T-cell (primary cell): ENCODE results near the gene CYP8B1. TPM values are rescaled to one million over a fixed set of nuclear protein-coding genes. Genes with fewer than 3 reads are reported as not detected.

Source experiments
- ATAC-seq, 4 experiments: fragments of 200-7000 bp in 3 of 4; fragments of 150-1000 bp in 1 of 4; cut with Tn5 transposase; replicated peaks in 1 of 4; 1 replicate in 3 of 4; 2 replicates in 1 of 4; pipeline ENCODE4 v1.10.0; 2021; ENCODE audit warnings: moderate library complexity in 3 of 4, mild to moderate bottlenecking in 2 of 4, moderate number of reproducible peaks in 1 of 4
- CTCF ChIA-PET, 2 donors: fragments of 300-600 bp; sonication (Branson Sonifier 250); formaldehyde crosslinking; loops; one replicate each; lab custom pipeline; 2022; ENCODE audit warnings: antibody characterized with exemption in 2 of 2; lab: Charles Lee
- POLR2A ChIA-PET, 2 donors: fragments of 300-600 bp; sonication (Branson Sonifier 250); formaldehyde crosslinking; loops; one replicate each; lab custom pipeline; 2022; ENCODE audit warnings: antibody characterized with exemption in 2 of 2; lab: Charles Lee
- DNase-seq, 35 experiments: peaks; one replicate each; pipeline versions ENCODE4 v3.0.0 to v3.0.0-alpha.2; 2013 to 2023
- H3K27ac ChIP-seq: one replicate; pipeline ENCODE4 v1.5.1; 2013; ENCODE audit warnings: low read length
- H3K27me3 ChIP-seq, 2 experiments: replicated peaks in 1 of 2; 1 replicate in 1 of 2; 2 replicates in 1 of 2; pipeline versions ENCODE4 v1.6.1 to v1.7.0; 2013; ENCODE audit warnings: low read length in 1 of 2, mixed read lengths in 1 of 2; ENCODE audit not compliant: control insufficient read depth in 2 of 2, insufficient read depth in 2 of 2; ENCODE audit errors: extremely low read depth in 1 of 2
- H3K36me3 ChIP-seq, 2 donors: 1 replicate in 1 of 2; 2 replicates in 1 of 2; pipeline versions ENCODE4 v1.6.1 to v1.7.0; 2013; ENCODE audit warnings: low read length in 1 of 2; ENCODE audit not compliant: control insufficient read depth in 2 of 2, insufficient read depth in 1 of 2; ENCODE audit errors: extremely low read depth in 1 of 2
- H3K4me1 ChIP-seq, 2 experiments: 1 replicate in 1 of 2; 2 replicates in 1 of 2; pipeline versions ENCODE4 v1.6.1 to v1.7.0; 2013; ENCODE audit warnings: low read length in 2 of 2, mixed read lengths in 1 of 2; ENCODE audit not compliant: insufficient read depth in 2 of 2, control insufficient read depth in 1 of 2; ENCODE audit errors: extremely low read depth in 1 of 2
- H3K4me3 ChIP-seq, 2 donors: 1 replicate in 1 of 2; 2 replicates in 1 of 2; pipeline versions ENCODE4 v1.5.1 to v1.7.0; 2013; ENCODE audit warnings: mild to moderate bottlenecking in 2 of 2, low read length in 1 of 2, moderate library complexity in 1 of 2; ENCODE audit not compliant: control insufficient read depth in 1 of 2; ENCODE audit errors: extremely low read depth in 1 of 2
- H3K9me3 ChIP-seq: 2 replicates; pipeline ENCODE4 v1.7.0; 2013
- H3K27ac Mint-ChIP-seq, 2 donors: one replicate each; pipeline ENCODE4 v1.8.0; 2020 to 2021; ENCODE audit warnings: mild to moderate bottlenecking in 2 of 2, mixed read lengths in 2 of 2
- H3K27me3 Mint-ChIP-seq, 2 donors: one replicate each; pipeline ENCODE4 v1.8.0; 2021 to 2022; ENCODE audit warnings: mixed read lengths in 2 of 2
- H3K36me3 Mint-ChIP-seq: one replicate; pipeline ENCODE4 v1.8.0; 2021; ENCODE audit warnings: mixed read lengths
- H3K4me1 Mint-ChIP-seq, 3 donors: one replicate each; pipeline ENCODE4 v1.8.0; 2020 to 2022; ENCODE audit warnings: mixed read lengths in 3 of 3, mild to moderate bottlenecking in 1 of 3
- H3K4me3 Mint-ChIP-seq, 3 donors: one replicate each; pipeline ENCODE4 v1.8.0; 2020 to 2022; ENCODE audit warnings: mild to moderate bottlenecking in 3 of 3, mixed read lengths in 3 of 3, moderate library complexity in 3 of 3
- H3K9me3 Mint-ChIP-seq, 3 donors: one replicate each; pipeline ENCODE4 v1.8.0; 2020 to 2022; ENCODE audit warnings: mixed read lengths in 3 of 3
- WGBS: methylation state at CpG from one replicate; pipeline ENCODE4 v1.1.5; 2013; ENCODE audit warnings: missing lambda C conversion rate; ENCODE audit not compliant: insufficient coverage; 5-methylcytosine and 5-hydroxymethylcytosine counted together
- total RNA-seq, 35 experiments: library from RNA in 6 of 35; stranded (reverse) in 6 of 35; fragments of 120-200 nt in 1 of 35; gene quantifications; one replicate each; pipeline versions ENCODE4 v1.2.1 to v1.2.4 and lab custom pipeline; 2013 to 2026

CYP8B1 gene
- total RNA-seq, 5 donors from 2014 or later (not counting 1 experiment from before 2014, with no cell fraction given): 0.09 to 0.23 (median 0.13) TPM; not detected in 2

DNA sequence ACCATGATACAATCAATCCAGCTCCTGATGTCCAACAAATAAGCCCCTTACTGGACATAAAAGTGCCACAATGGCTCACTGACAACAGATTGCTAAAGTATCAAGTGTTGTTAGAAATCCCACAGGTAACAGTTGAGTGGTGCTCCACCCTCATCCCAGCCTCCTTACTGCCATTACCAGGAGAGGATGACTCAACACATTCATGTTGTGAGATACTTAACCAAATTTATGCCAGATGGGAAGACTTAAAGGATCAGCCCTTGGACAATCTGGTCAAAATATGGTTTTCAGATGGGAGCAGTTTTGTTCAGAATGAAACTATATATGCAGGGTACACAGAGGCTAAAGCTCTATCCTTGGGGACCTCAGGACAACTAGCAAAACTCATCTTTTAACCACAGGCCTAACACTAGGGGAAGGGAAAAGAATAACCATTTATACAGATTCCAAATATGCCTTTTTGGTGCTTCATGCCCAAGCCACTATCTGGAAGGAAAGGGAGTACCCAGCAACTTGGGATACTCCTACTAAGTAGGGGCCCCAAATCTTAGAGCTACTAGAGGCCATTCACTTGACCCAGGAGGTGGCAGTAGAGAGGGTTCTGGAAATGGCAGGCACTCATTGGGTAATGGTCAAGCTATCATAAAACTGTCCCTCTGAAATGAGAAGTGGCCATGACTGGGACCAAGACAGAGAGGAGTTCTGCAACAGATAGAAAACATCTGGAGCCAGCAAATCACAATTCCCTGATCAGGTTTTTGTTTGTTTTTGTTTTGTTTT is 23.4 kb upstream of the CYP8B1 start:
- Mint-ChIP-seq H3K4me3 (no peak overlapping the region), H3K36me3 (peaks cover 3% of the 10 kb centered on the region), H3K27ac (no peak overlapping the region), H3K4me1 (no peaks in the 10 kb centered on the region), H3K27me3 (peaks cover under 1 to 3% of the 10 kb centered on the region in 2 donors), H3K9me3 (peaks cover 4 to 7% (median 4%) of the 10 kb centered on the region in 3 donors)
- DNase-seq (no peak), ATAC-seq (no peak)
- Histone ChIP-seq H3K27ac (no peak overlapping the region), H3K9me3 (no peaks in the 10 kb centered on the region), H3K36me3 (no peaks in the 10 kb centered on the region), H3K4me3 (no peak overlapping the region), H3K4me1 (no peaks in the 10 kb centered on the region), H3K27me3 (no peaks in the 10 kb centered on the region)
- ChIA-PET POLR2A (interaction anchor here in 1 of 2 donors (0.6 kb wide), 1 partner anchor 112 kb away, joined by 3 read pairs; no protein-coding TSS in a partner anchor), CTCF (no interaction called here)

DNA sequence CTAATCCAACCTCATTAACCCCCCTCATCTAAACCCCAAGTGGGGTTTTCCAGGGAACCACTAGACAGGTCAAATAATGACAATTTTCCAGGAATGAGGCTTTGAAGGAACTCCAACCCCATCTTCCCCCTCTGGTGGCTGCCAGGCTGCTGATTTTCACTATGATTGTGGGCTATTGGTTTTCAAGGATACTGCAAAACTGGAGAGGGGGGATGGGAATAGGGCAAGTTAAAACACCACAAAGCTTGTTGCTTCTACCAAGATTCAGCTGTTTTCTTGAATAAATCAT is 19.8 kb upstream of the CYP8B1 start:
- H3K4me1 Mint-ChIP-seq: no peaks in the 10 kb centered on the region
- no peak overlapping the region for H3K27ac ChIP-seq
- H3K27ac Mint-ChIP-seq: no peak overlapping the region
- peaks cover 0 to 4% of the 10 kb centered on the region in 2 experiments for H3K27me3 ChIP-seq
- peaks cover 0 to 5% of the 10 kb centered on the region in 2 donors for H3K27me3 Mint-ChIP-seq
- no peaks in the 10 kb centered on the region for H3K36me3 ChIP-seq
- ATAC-seq (no peak), DNase-seq (no peak)
- no peaks in the 10 kb centered on the region for H3K9me3 Mint-ChIP-seq
- no peaks in the 10 kb centered on the region for H3K36me3 Mint-ChIP-seq
- H3K9me3 ChIP-seq: no peaks in the 10 kb centered on the region
- ChIA-PET POLR2A (no interaction called here), CTCF (no interaction called here)
- H3K4me1 ChIP-seq: no peaks in the 10 kb centered on the region
- H3K4me3 Mint-ChIP-seq: no peak overlapping the region
- no peak overlapping the region for H3K4me3 ChIP-seq

DNA sequence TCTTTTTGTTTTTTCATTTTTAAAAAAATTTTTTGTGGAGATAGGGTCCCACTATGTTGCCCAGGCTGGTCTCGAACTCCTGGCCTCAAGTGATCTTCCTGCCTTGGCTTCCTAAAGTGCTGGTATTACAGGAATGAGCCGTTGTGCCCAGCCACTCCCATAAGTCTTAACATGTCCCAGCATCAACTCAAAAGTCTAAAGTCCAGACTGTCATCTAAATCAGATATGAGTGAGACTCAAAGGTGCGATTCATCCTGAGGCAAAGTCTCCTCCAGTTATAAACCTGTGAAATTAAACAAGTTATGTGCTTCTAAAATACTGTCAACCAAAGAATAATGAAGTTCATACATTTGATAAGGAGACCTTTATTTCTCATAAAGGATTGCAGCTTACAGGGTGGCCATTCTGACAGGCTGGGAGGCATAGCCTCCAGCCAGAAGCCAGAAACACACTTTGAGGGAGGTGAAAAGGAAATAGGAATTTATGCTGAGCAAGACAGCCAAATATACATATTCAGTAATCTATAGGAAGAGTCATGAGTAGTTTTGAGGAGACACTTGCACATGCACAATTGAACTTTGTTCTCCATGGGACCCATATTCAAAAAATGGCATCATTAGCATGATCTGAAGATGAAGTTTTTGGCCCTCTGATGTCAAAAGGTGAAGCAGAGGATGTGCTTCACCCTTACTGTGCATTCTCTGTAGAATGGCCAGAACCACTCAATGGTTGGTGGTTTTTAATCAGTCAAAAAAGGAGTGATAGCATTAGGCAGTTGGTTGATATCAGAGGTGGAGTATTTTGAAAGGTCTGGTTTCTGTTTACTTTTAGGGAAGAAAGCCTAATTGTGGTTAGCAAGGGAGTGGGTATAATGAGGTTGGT is 19.3 kb upstream of the CYP8B1 start:
- Mint-ChIP-seq H3K4me3 (no peak overlapping the region), H3K9me3 (no peaks in the 10 kb centered on the region)
- ATAC-seq: no peak

DNA sequence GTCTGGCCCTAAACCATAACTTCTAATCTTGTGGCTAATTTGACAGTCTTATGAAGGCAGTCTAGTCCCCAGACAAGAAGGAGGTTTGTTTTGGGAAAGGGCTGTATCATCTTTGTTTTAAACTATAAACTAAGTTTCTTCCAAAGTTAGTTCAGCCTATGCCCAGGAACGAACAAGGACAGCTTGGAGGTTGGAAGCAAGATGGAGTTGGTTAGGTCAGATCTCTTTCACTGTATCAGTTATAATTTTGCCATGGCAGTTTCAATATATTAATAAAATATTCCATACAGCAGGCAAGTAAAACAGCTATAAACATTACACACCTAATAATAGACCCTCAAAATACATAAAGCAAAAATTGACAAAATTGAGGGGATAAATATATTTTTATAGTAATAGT is 17.1 kb upstream of the CYP8B1 start:
- H3K4me3 Mint-ChIP-seq: no peak overlapping the region
- H3K36me3 ChIP-seq: no peaks in the 10 kb centered on the region
- ATAC-seq (no peak), DNase-seq (no peak)
- no peaks in the 10 kb centered on the region for H3K9me3 Mint-ChIP-seq
- H3K27me3 ChIP-seq: peaks cover 0 to 4% of the 10 kb centered on the region in 2 experiments
- no peak overlapping the region for H3K4me3 ChIP-seq
- H3K9me3 ChIP-seq: no peaks in the 10 kb centered on the region
- H3K4me1 ChIP-seq: no peaks in the 10 kb centered on the region
- CTCF ChIA-PET: interaction anchor here in 1 of 2 donors (1.4 kb wide), 1 partner anchor 13 kb away, joined by 3 read pairs; no protein-coding TSS in a partner anchor
- H3K27ac Mint-ChIP-seq: no peak overlapping the region
- peaks cover 7 to 18% of the 10 kb centered on the region in 2 donors for H3K27me3 Mint-ChIP-seq
- POLR2A ChIA-PET: no interaction called here
- no peaks in the 10 kb centered on the region for H3K36me3 Mint-ChIP-seq
- no peaks in the 10 kb centered on the region for H3K4me1 Mint-ChIP-seq
- no CpG with 5 or more reads among the region's 1 CpG for WGBS
- H3K27ac ChIP-seq: no peak overlapping the region

More for the DNA sequence above, 19.3 kb upstream of the CYP8B1 start:
- Mint-ChIP-seq H3K27me3 (peaks cover 2 to 5% of the 10 kb centered on the region in 2 donors), H3K27ac (no peak overlapping the region), H3K36me3 (no peaks in the 10 kb centered on the region), H3K4me1 (no peaks in the 10 kb centered on the region)
- ChIA-PET POLR2A (interaction anchor here in 1 of 2 donors (0.7 kb wide), 1 partner anchor 166 kb away, joined by 5 read pairs; no protein-coding TSS in a partner anchor), CTCF (no interaction called here)
- H3K27me3 ChIP-seq: peaks cover 0 to 4% of the 10 kb centered on the region in 2 experiments
- H3K4me3 ChIP-seq: no peak overlapping the region
- 100% methylated on average over 1 of the region's 3 CpGs for WGBS
- no peaks in the 10 kb centered on the region for H3K4me1 ChIP-seq
- no peak overlapping the region for H3K27ac ChIP-seq
- no peaks in the 10 kb centered on the region for H3K9me3 ChIP-seq
- no peak for DNase-seq
- no peaks in the 10 kb centered on the region for H3K36me3 ChIP-seq

DNA sequence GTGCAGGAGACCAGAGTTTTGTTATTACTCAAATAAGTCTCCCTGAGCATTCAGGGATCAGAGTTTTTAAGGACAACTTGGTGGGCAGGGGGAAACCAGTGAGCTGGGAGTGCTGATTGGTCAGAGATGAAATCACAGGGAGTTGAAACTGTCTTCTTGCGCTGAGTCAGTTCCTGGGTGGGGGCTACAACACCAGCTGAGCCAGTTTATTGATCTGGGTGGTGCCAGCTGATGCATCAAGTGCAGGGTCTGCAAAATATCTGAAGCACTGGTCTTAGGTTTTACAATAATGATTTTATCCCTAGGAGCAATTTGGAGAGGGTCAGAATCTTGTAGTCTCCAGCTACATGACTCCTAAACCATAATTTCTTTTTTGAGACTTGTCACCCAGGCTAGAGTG is 16.5 kb upstream of the CYP8B1 start:
- Histone ChIP-seq H3K4me1 (no peaks in the 10 kb centered on the region), H3K27ac (no peak overlapping the region), H3K9me3 (no peaks in the 10 kb centered on the region), H3K36me3 (no peaks in the 10 kb centered on the region), H3K4me3 (no peak overlapping the region), H3K27me3 (peaks cover 0 to 4% of the 10 kb centered on the region in 2 experiments)
- Mint-ChIP-seq H3K4me3 (no peak overlapping the region), H3K4me1 (no peaks in the 10 kb centered on the region), H3K27me3 (peaks cover 11 to 21% of the 10 kb centered on the region in 2 donors), H3K36me3 (no peaks in the 10 kb centered on the region), H3K27ac (no peak overlapping the region), H3K9me3 (no peaks in the 10 kb centered on the region)
- 50% methylated on average over 1 of the region's 1 CpG for WGBS
- ChIA-PET CTCF (no interaction called here), POLR2A (no interaction called here)
- no peak for DNase-seq
- no peak for ATAC-seq

DNA sequence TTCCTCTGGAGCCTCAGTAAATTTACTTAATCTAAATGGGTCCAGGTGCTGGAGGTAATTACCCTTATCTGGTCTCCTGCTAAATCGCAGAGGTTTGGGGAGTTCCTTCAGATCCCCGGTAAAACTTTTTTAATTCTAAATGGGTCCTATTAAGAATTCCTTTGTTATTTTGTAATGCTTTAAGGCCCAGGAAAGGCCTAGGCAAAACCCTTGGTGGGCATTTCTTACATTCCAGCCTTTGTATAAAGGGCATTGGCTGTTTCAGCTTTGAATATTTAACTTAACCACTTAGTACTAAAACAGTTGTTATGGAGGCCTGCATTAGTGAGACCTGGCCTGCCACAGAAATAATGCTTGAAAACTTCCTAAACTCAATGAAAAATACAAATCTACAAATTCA is 15.4 kb upstream of the CYP8B1 start:
- POLR2A ChIA-PET: no interaction called here
- ATAC-seq: no peak
- Mint-ChIP-seq H3K9me3 (no peaks in the 10 kb centered on the region), H3K36me3 (no peaks in the 10 kb centered on the region), H3K27ac (no peak overlapping the region), H3K4me1 (no peaks in the 10 kb centered on the region), H3K4me3 (no peak overlapping the region), H3K27me3 (peaks cover 12 to 23% of the 10 kb centered on the region in 2 donors)
- CTCF ChIA-PET: no interaction called here
- H3K4me3 ChIP-seq: no peak overlapping the region
- no peaks in the 10 kb centered on the region for H3K36me3 ChIP-seq
- H3K9me3 ChIP-seq: no peaks in the 10 kb centered on the region
- H3K27ac ChIP-seq: no peak overlapping the region
- H3K4me1 ChIP-seq: no peaks in the 10 kb centered on the region
- no CpG with 5 or more reads among the region's 2 CpGs for WGBS
- DNase-seq: no peak
- H3K27me3 ChIP-seq: peaks cover 0 to 4% of the 10 kb centered on the region in 2 experiments
